PFSK-1 (cell line): Measurements from ENCODE around the gene GLB1L3.

Experiments
- FOXP2 ChIP-seq: optimal IDR thresholded peaks from 2 replicates; pipeline ENCODE3; 2011; ENCODE audit warnings: borderline replicate concordance, control low read depth, inconsistent platforms; ENCODE audit not compliant: insufficient read depth; ENCODE audit errors: extremely low read length, extremely low read depth
- POLR2AphosphoS5 ChIP-seq: IDR thresholded peaks from 2 replicates; pipeline ENCODE4 v1.6.1; 2012; ENCODE audit warnings: low read depth, mild to moderate bottlenecking, control low read depth, low read length, moderate library complexity
- REST ChIP-seq, 2 experiments: IDR thresholded peaks; 2 replicates each; pipeline versions ENCODE4 v1.6.1 to v1.8.0; 2011 to 2012; ENCODE audit warnings: low read depth in 2 of 2, low read length in 2 of 2, control low read depth in 1 of 2, inconsistent platforms in 1 of 2, mild to moderate bottlenecking in 1 of 2, moderate library complexity in 1 of 2; ENCODE audit not compliant: insufficient read depth in 1 of 2
- SIN3A ChIP-seq: IDR thresholded peaks from 2 replicates; pipeline ENCODE4 v1.6.1; 2012; ENCODE audit warnings: mild to moderate bottlenecking, low read length, moderate library complexity, borderline replicate concordance; ENCODE audit not compliant: insufficient read depth
- TAF1 ChIP-seq: IDR thresholded peaks from 2 replicates; pipeline ENCODE4 v1.6.1; 2012; ENCODE audit warnings: low read length, control low read depth, borderline replicate concordance; ENCODE audit not compliant: insufficient read depth

GLB1L3 gene

DNA sequence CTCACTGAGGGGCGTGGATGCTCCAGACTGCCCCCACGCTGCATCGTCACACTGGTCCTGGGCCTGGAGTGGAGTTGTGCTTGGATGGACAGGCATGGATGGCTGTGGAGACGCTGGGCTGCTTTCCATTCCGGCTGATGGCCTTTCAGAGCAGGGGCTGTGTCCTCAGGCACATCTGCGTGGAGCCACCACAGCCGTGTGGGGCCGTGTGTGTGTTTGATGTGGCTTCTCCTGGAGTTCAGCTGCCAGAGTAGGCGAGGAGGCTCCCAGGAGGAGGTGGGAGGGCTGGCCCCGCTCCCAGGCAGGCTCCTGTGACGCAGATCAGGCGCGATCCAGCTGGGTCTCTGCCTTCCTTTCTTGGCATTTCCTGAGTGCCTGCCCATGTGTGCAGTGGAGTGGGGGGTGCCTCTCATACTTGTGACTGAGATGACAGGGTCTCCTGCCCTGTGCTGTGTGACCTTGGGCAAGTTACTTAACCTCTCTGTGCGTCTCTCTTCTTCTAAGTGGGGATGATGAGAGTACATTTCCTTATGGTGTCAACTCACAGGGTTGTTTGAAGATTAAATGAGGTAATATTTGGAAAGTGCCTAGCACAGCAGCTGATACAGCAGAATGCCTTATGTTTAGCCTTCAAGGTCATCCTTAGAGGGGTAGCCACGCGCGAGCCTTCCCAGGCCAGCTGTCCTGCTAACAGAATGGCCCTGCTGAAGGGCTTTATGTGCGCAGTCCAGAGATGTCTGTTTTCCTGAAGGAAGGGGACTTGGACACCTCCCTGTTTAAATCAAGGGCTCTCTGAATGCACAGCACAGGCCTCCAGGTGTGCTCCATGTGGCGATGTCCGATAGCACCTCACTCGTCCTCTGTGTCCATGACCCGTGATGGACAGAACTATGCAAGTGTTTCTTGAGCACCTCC lies 89.1 kb downstream of the GLB1L3 start:
- TF ChIP-seq POLR2AphosphoS5 = no peak
- no peak for TF ChIP-seq SIN3A
- TF ChIP-seq REST (IDR thresholded peaks at IDR 0.05; ENCODE audit: insufficient read depth in 1 of 2, low read depth in 2 of 2, low read length in 2 of 2) = no peak
- TF ChIP-seq FOXP2 = no peak
- no peak for TF ChIP-seq TAF1

DNA sequence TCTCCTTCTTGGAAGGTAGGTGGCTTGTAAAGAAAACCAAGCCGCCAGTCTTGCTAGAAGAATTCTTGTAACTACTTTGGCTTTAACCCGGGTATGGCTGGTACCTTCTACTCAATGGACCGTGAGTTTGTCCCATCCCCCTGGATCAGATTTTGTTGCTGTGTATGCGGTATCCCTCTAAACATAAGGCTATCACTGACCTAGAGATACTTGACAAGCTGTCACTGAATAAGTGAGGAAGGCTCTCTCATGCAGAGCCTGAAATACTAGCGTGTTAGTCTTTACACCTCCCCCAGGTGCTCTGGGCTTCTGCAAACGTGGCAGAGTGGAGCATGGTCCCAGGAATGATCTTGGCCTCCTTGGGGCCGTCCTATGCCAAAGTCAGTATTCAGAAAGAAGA lies 90.1 kb downstream of the GLB1L3 start:
- TF ChIP-seq SIN3A (no peak), FOXP2 (no peak), POLR2AphosphoS5 (no peak), TAF1 (no peak), REST (IDR thresholded peaks at IDR 0.05; ENCODE audit: insufficient read depth in 1 of 2, low read depth in 2 of 2, low read length in 2 of 2) (no peak)

- TF ChIP-seq POLR2AphosphoS5 (no peak), REST (IDR thresholded peaks at IDR 0.05; ENCODE audit: insufficient read depth in 1 of 2, low read depth in 2 of 2, low read length in 2 of 2) (no peak), TAF1 (no peak), SIN3A (no peak), FOXP2 (no peak)
Observed at GRCh38 chr11:134367781-134368180, 91.6 kb downstream of the GLB1L3 start.
